NCI-H187 treated with DMSO at 0.1 percent for 48 hours (cell line): ENCODE data around the gene EMID1.
A peak's percentile ranks its signal among the peaks of the same experiment; 100 is the strongest.

Experiments used
- DNase-seq: peaks from one replicate; lab custom pipeline; 2025; lab: John Stamatoyannopoulos, UW

Gene EMID1

DNA sequence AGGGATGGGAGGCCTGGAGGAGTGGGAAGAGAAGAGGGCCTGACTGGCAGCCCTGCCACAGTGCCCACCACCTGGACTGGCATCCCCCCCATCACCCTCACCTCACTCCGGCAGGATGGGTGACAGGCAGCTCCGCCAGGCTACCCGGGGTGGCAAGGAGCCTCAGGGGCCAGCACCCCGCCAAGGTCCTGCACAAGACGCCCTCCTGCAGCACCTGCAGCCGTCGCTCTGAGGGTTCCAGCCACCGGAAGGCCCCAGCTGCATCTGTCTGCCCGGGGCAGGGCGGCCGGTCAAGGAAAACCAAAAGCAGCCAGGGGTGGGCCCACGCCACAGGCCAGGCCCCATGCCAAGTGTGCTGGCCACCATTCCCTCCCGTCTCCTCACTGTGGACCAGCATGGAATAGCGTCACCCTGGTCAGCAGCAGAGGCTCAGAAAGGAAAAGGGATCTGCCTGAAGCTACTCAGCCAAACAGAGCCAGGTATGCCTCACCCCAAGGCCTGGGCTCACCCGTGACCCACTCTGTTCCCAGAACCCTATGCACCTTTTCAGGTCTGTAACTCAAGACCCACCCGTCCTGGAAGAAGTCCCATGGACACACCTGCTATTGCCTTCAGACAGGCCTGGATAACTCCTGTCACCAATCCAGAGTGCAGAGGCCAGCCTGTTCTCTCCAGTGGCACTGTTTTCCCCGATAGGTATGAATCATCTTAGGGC, 55.1 kb downstream of the EMID1 start:
- no peak for DNase-seq

DNA sequence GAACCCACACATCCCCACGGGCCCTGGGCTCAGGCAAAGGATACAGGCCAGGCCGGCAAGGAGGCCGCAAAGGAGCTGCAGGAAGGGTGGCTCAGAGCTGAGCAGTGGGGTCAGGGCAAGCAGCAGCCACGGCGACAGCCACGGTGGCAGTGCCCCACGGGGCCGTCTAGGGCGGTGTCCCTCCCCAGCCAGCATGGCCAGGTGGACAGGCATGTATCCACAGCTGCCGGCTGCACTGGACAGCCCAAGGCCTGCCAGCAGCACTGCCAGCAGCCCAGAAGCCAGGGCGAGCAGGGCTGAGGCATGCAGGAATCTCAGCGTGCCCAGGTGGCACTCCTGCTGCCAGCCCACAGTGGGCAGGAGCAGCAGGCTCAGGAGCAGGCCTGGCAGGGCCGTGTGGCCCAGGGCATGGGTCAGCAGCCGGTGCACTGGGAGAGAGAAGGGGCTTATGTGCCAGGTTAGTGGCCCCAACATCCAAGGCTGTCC, 58.1 kb downstream of the EMID1 start:
- DNase-seq = no peak

DNA sequence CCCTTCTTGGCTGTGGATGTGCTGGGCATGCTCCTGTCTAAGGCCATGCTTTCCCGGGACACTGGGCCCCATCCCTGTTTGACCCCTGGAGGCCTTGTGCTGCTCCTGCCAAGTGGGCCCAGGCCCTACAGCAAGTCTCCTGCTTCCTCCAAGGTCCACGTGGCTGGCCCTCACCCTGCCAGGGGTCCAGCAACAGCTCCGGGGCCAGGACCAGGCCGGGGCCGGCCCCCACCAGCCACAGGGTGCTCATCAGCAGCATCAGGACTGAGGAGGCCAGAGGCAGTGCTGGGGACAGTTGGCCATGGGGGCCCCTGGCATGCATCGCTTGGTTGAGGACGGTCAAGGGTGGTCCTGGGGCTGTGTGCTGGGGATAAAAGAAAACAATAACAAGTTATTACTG, 59.6 kb downstream of the EMID1 start:
- no peak for DNase-seq

DNA sequence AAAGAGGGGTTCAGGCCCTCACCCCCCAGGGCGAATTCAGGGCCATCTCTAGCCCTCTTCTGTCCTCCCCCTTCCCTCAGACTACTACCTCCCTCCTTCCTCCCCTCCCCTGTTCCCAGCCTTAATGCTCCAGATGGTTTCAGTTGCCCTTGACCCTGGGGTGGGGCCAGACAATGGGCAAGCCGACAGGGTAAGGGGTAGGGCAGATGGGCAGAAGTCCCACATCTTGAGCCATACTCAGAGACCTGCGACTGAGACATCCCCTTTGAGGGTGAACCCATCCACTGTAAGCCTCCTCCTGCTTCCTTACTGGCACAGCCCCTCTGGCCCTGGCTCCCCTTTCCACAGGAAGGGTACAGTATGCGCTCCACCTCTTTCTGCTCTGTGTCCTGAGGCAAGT, 60.2 kb downstream of the EMID1 start:
- DNase-seq = no peak

DNA sequence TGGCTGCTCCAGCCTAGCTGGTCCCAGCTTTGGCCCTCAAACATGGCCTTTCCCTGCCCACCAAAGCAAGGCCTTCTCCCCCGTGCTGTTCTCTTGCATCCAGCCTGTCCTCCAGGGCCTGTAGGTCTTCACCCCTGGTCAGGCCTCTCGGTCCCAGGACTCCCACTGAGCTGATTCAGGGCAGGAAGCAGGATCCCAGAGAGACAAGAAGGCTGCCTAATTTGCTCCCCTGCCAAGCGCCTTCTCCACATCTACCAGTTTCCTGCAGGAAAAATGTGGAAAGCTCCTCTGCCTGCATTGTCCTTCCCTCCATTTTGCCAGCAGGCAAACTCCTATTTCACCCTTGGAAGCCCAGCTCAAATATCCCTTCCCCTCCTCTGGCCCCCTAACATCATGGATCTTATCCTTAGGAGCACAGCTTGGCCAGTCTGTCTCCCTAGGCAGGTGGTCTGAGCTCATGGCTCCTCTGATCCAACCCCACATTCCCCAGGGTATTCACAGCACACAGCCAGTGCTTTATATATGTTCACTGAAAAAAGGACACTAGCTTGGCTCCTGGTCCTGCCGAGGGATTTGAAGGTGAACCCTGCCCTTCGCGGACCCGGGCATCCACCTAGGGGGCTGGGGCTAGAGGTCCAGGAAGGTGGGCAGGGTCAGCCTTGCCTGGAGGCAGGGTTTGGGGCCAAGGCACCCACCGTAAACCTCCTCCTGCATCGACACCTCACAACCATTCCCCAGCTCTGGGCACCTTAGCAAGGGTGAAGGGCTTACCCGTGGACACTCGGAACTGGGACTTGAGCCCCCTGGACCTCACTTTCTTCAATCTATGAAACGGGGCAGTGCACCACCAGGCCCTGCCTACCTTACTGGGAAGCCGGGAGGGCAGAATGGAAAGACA, 61.1 kb downstream of the EMID1 start:
- no peak for DNase-seq

DNA sequence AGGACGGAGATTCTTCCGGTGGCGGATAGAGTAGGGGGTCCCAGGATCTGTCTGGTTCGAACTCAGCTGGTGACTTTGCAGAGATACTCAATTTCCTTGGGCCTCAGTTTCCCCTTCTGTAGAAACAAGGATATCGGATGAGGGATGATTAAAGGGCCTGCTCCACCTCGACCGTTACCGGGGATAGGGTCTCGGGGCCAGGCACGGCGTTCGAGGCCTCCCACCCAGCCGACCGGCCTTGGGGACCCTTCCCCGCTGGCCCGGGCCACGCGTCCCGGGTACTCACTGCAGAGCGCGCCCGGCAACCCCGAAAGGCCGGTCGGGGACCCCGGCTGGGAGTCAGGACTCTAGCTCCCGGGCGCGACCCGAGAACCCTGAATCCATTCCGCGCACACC, 61.8 kb downstream of the EMID1 start:
- no peak for DNase-seq

DNA sequence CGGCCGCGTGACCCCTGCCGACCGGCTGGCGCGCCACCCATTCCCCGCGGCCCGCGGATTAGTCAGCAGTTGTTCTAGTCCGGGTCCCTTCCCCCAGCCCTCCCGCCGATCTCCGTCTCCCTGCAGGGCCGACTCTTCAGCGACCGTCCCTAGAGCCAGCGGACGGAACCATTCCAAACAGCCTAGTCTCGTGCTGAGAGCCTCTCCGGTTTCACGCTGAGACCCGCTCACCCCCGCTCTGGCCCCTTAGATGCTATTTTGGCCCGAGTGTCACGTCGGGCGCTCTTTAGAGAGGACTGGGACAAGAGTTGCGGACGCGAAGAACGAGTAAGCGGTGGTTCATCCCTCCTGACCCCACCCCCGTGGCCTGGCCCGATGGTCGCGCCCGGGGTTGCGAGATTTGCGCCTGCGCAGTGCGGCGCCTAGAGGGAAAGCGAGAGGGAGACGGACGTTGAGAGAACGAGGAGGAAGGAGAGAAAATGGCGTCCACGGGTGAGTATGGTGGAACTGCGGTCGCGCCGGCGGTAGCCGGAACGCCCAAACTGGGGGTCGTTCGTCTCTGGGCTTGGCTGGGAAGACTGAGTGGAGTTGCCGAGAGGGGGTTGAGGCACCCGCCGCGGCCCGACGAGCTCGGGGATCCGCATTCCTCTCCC, 62.3 kb downstream of the EMID1 start, which contains the start of the genes EWSR1 and RHBDD3:
Gene EWSR1 (plus strand): TSS at position 411 of the 653 bp plus-strand sequence. CDS start 69 bp downstream, at position 480.
Gene RHBDD3 (minus strand): TSS at position 124 of the 653 bp plus-strand sequence. CDS start 2,355 bp downstream, outside the sequence.
- DNase-seq = peak; percentile 44

DNA sequence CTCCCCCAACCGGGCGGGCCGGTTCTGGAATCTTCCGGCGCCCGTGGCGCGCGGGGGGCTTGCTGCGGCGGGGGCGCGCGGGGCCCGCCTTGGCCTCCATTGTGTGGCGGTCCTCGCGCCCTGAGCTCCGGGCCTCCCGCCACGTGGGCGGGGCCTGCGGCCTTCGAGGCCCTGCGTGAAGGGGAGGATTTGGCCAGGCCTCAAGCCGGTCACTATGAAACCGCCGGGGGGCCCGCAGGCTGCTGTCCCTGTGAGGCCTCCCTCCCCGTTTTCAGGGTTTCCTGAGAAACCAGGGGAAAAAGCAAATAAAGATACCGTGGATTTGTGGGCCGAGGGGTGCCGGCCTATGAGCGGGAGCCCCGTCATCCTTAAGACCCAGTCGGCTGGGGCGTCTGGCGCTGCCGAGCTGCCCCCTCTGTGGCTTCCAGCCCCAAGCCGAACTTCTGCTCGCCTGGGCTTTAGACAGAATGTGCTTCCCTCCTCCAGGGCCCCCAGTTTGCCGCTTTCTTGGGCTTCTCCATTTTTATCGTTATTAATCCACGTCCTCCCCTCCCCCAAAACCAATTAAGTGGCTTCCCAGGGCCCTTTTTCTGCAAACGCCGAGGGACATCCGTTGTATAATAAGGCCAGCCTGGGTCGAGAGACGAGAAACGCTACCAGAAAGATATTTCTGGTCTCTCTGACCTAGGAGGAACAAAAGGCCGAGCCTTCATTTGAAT, 63.0 kb downstream of the EMID1 start:
- DNase-seq = no peak

DNA sequence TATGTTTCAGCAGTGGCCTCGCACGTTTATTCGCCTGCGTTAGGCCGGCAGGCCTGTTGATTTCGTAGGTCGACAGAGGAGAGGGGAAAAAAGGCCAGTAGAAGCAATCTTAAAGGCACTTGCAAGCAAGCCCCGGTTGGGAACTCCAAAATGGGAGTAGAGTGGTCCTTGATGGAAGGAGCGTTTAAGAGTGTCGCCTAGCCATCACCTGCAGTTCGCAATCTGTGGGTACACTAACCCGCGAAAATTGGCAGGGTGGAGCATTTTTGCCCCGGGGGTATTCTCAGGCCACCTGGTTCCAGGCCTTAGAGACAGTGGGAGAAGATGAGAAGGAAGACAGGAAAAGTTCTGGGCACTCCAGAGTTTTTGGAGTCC, 63.5 kb downstream of the EMID1 start:
- DNase-seq = no peak

DNA sequence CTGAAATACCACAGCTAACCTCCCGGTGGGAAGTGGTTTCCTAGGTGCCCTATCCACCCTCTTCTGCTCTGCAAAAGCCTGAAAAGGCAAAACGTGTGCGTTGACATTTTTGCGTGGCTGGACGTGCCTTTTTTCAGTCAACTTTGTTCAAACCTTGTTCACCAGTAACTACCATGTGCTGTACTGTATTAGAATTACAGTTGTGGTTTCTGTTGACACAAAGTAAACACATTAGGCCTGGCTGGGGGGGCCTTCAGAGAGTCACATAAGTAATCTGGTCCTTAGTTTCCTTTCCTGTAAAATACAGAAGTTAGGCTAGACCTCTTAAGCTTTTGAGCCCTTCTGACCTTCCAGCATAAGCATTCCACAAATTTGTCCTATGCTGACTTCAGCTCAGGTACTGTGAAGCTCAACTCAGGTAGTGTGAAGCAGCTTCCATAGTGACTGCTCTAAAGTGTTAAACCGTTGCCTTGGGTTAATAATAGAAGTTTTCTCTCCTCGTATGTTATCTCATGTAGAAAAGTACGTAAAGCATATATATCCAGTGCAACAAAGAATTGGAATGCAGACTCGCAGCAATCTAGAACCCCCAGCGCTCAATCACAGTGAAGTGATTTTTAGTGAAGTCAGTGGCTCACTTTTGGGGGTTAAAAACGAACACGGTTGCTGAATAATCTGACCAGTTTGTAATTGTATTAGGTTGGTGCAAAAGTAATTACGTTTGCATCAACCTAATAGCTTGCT, 64.2 kb downstream of the EMID1 start:
- no peak for DNase-seq

DNA sequence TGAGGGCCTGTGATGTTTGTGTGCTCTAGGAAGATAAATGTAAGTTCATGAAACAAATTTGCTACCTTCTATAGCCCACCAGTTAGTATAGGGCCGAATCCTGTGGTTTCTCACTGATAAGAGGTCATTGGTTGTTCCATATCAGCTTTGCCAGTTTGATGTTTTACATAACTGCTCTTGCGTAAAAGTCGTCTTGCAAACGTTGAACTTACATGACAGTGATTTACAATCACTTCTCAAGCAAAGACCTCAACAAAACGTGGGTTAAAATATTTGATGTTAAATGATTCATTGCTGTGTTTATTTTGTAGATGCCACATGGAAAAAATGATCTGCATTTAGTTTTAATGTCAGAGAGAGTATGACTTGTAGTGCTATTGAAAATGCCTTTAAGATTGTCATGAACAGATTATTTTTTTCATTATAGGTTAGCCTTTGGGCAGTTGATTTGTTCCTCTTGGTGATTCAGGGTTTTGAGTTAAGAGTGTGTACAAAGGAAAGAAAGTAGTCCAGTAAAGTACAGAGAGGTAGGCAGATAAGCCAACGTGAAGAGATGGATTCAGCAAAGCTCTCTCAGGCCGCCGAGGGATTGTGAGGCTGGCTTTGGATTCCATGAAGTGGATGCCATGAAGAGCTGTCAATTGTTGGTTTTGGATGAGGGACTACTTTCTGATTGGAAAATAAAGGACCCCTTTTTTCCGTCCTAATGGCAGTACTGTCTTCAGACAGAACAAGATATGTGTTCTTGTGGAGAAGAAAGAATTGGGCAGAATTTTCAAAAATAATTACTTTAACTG, 65.0 kb downstream of the EMID1 start:
- no peak for DNase-seq

DNA sequence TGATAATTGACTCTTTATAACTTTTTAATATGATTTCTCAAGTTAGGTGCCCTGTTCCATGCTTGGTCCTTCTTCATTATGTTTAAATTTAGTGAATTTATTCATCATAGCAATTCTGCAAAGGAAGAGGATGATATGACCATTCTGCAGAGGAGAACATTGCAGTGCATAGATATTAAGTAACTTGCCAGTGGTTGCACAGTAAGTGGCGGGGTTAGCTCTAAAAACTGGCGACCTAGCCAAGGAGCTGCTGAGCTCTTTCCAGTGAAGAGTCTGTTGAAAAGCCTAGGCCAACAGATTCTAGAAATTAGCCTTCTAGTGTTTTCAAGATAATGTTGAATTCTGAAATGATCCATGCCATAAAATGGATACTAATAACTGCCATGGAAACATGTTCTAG, 66.9 kb downstream of the EMID1 start:
- no peak for DNase-seq

DNA sequence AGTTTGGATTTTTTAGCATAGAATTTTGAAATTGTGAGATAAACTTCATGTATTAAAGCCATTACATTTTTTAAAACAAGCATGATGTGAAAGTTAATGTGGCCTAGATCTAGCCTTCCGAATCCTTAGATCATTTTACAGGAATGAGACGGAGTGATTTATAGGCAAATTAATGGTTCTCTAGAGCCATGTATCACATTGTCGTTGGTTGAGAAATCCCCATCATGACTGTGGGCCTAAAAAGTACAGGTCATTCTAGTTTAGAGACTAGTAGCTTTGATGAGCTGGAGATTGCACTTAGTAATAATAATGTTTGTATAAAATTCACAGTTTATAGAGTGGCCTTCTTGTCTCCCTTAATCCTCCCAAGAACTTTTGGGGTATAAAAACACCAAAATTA, 69.5 kb downstream of the EMID1 start:
- DNase-seq = no peak

DNA sequence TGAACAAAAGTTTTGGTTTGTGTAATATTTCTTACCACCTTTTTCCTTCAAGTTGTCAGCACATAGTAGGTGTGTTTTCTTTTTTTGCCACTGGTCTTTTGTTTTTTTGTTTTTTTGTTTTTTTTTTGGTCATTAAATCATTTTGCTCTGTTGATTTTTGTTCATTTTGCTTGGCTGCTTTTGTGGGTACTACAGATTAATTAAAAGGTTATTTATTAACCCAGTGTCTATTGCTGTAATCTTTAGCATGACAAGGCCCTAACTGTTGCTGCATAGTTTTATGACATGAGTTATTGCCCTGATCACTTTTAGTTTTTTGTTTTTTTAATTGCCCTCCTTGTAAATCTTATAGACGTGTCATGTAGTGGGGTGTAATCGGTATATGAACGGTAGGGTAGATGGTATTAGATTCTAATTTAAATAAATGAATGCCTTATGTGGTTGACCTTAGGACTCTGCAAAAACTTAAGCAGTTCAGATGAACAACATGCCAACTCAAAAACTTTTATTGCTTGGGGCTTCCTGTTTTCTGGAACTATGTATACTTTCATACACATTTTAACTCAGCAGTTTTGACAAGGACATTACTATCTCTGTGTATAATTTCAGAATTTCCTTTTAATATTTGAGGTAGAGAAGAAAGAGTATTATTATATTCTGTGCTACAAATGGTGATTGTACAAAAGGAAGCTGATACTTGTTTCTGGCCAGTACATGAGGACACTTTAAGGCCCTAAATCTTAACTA, 70.3 kb downstream of the EMID1 start:
- no peak for DNase-seq

DNA sequence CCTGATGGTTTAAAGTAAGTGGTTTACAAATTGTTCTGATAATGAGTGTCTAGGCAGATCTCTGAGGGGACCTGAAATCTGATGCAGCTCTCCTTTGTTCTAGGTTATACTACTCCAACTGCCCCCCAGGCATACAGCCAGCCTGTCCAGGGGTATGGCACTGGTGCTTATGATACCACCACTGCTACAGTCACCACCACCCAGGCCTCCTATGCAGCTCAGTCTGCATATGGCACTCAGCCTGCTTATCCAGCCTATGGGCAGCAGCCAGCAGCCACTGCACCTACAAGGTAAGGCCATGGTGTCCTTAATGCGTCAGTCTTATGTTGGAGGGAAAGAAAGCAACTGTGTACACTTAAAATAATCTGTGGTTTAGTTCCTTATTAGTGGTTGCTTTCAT, 72.2 kb downstream of the EMID1 start:
- no peak for DNase-seq

DNA sequence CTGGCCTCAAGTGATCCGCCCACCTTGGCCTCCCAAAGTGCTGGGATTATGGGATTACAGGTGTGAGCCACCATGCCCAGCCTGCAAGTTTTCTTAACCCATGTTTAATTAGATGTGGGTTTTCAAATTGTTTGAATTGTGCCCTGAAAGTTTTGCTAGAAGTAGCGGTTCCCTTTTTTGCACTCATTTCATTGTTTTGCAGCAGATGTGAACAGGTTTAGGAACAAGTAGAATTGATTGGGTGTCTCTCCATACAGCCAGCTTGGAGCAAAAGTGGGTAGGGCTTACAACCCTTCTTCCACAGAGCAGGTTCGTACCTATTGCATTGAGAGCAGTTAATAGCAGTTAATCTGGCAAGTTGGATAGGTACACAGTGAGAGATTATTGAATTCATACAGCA, 78.5 kb downstream of the EMID1 start:
- no peak for DNase-seq

DNA sequence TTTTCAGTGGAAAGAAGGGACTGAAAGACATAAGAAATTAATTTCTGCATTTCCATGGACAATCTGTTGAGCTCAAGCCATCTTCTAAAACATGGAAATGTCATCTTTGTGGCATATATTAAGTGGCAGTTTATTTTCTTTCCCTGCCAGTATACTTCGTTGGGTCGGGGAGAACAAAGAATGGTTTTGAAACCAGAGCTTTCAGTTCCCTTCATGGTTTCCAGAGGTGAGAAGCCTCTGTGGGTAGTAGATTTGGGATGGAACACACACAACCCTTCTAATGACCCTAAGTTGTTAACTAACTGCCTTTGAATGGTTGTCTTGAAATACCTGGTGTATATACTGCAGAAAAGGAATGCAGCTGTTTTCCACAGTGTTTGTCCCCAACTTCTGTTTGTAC, 83.1 kb downstream of the EMID1 start:
- no peak for DNase-seq

DNA sequence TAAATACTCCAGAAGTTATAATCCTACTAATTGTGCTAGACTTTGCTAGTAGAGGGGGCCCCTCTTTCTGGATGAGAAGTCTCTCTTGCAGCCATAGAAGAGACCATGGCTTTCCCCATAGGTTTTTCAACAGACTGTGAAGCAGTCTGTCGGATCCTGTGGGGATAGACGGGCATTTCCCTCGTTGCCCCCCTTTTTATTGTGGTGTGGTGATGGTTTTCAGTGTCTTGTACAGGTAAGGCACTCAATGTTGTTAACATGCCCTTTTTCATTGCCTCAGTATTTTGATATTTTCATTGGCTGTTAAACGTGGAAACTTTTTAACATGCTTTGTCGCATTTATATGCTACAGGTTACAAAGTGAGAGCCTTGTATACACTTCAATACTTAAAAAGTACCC, 84.4 kb downstream of the EMID1 start:
- DNase-seq = no peak

DNA sequence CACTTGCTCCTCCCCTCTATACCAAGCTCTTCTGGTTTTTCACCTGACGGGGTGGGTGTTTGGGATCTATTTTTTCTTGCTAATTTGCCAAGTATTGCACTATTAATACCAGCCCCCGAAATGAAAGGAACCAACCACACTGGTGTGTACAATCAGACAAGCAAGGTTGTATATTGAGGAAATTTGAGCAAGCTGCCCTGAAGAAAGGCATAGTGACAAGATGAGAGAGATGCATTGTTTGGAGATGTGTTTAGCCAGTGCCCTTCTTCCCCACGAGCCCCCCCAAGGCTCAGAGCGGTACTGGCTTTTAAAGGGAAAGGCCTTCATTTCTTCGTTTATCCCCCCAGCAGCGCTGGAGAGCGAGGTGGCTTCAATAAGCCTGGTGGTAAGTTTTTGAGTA, 85.5 kb downstream of the EMID1 start:
- no peak for DNase-seq

DNA sequence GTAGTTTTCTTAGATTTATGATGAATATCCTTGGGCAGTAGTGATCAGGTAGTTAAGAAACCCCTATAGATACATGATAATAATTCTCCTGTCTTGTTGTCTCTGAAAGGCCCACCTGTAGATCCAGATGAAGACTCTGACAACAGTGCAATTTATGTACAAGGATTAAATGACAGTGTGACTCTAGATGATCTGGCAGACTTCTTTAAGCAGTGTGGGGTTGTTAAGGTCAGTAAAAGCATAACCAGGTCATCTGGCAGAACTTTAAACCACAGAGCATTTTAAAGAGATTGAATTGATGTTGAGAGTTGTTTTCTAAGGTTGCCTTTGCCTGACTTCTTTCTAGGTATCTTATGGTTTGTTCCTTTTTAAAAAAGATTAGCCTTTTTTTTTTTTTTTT, 86.7 kb downstream of the EMID1 start:
- no peak for DNase-seq
